Hematopoietic multipotent progenitor cell treated with erythropoietin and hydrocortisone succinate and interleukin-3 and kit ligand, for 4 days (in vitro differentiated cells): ENCODE results near the gene TMEM221.

Source experiments
- DNase-seq: peaks from one replicate; pipeline ENCODE4 v3.0.0-alpha.2; 2015

Gene TMEM221

GRCh38 chr19:17436874-17437267 is 11.6 kb downstream of the TMEM221 start:
- no peak for DNase-seq

DNA sequence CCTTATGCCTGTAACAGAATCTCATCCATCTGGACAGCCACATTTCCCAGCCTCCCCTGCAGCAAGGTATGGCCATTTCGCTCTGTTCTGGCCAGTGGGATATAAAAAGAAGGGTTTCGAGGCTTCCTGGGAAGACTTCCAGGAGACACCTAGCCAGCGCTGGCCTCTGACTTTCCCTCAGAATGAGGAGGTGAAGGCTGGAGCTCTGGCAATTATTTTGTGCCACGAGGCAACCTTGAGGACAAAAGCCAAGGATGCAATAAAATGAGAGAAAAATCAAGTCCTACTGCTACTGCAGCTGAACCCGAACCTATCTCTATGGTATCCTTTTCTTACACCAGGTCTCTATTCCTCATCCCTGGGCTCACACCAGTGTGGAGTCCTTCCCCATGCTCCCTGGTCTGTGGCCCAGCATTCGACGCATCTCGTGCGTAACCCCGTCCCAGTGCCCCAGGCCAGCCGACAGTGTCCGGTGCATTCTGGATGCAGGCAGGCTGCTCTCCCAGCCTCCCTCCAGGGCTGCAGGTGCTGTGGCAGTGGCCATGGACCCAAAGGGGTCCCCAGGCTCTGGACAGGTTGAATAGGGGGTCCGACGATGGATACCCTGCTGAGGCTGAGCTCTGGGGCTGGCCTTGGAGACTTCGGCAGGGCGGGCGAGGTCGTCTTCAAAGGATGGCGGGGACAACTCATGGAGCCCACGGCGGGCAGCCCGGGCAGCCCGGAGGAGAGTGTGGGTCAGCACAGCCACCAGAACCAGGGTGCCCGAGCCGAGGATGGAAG is 12.2 kb downstream of the TMEM221 start:
- DNase-seq = no peak

- DNase-seq = no peak
Observed at GRCh38 chr19:17435218-17435617, 13.2 kb downstream of the TMEM221 start.

- no peak for DNase-seq
Observed at GRCh38 chr19:17431417-17431816, 17.1 kb downstream of the TMEM221 start.

GRCh38 chr19:17429641-17430113 is 18.8 kb downstream of the TMEM221 start:
- no peak for DNase-seq

DNA sequence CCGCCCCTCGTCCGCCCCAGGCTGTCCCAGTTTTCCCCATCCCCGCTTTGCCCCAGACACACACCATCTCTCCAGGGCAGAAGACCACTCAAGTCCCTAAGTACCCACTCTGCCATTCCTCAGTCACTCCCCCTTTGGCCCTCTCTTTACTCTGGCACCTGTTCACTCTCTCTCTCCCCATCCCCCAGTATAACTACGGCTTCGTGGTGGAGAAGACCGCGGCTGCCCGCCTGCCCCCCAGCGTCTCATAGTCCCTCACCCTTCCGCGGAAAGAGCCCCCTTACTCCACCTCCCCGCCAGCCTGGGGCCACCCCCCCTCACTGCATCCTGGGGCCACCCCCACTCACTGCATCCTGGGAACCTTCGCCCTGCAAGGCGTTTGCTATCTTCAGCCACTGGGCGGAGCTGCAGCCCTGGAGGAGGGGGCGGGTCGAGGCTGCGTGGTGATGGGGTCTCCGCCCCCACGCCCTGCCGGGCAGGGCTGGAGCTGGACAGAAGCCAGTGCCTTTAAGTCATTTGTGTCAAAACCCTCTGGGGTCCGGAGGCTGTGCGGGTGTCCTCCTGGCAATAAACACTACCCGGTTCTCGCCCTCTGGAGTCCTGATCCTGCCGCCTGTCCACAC is 23.6 kb downstream of the TMEM221 start:
- peak; percentile 86 for DNase-seq

- no peak for DNase-seq
Observed at GRCh38 chr19:17423429-17424208, 24.8 kb downstream of the TMEM221 start.

DNA sequence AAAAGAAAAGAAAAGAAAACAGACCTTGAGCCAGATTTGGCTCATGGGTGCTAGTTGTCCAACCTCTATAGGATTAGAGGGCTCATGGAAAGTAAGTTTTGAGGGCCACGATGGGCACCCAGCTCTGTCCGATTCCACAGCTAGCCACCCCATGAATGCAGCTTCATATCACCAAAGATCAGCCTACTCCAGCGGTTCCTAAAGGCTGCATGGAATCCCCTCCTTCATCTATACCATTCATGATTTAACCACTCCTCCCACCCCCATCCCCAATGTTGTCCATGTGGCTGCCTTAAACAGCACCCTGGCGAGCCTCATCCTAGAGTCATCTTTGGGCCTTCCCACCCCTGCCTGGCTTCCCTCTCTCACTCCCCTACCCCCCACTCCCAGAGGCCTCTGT is 26.5 kb downstream of the TMEM221 start:
- no peak for DNase-seq

- DNase-seq = peak; percentile 83
Observed at GRCh38 chr19:17420475-17420924, 28.0 kb downstream of the TMEM221 start.

DNA sequence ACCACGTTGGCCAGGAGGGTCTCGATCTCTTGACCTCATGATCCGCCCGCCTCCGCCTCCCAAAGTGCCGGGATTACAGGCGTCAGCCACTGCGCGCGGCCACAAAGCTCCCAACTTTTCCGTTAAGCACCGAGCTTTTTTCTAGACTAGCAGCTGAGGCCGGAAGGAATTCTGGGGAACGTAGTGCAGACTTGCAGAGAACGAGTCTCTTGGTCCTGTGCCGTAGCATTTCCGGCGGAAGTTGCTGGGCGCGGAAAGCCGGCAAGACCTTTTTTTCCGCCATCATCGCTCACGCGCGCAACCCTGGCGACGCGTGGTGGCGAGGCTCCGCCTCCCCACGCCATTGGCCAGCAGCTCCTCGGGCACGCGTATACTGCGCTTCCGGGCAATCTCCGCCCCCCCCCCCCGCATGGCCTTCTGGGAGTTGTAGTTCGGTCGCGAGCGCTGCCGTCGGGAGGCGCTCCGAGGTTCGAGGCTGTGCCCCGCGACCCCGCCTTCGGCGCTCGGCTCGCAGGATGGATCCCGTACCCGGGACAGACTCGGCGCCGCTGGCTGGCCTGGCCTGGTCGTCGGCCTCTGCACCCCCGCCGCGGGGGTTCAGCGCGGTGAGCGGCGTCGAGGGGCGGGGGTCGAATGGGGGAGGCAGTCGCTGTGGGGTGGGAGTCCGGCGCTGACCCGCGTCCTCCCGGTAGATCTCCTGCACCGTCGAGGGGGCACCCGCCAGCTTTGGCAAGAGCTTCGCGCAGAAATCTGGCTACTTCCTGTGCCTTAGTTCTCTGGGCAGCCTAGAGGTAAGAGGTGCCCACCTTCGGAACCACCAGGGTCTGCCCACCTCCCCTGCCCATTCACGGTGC is 28.6 kb downstream of the TMEM221 start, which contains the start of gene MVB12A:
MVB12A (plus strand) TSS at position 427 of the 854 bp plus-strand sequence; CDS start at position 516, 89 bp downstream.
- peak; percentile 99 for DNase-seq

- no peak for DNase-seq
Observed at GRCh38 chr19:17419154-17419620, 29.3 kb downstream of the TMEM221 start.

- no peak for DNase-seq
Observed at GRCh38 chr19:17418710-17419109, 29.8 kb downstream of the TMEM221 start.

GRCh38 chr19:17415121-17415520 is 33.3 kb downstream of the TMEM221 start:
- no peak for DNase-seq

DNA sequence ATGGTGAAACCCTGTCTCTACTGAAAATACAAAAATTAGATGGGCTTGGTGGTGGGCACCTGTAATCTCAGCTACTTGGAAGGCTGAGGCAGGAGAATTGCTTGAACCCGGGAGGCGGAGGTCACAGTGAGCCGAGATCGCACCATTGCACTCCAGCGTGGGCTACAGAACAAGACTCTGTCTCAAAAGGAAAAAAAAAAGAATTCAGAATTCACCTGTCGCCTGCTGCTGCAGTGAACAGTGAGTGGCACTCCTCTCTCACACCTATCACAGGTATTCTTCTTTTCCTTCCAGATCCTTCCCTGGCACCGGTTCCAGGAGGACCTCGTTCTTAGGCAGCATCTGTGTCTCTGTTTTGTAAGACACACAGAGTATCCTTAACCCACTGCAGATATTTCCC is 34.4 kb downstream of the TMEM221 start:
- DNase-seq = no peak

DNA sequence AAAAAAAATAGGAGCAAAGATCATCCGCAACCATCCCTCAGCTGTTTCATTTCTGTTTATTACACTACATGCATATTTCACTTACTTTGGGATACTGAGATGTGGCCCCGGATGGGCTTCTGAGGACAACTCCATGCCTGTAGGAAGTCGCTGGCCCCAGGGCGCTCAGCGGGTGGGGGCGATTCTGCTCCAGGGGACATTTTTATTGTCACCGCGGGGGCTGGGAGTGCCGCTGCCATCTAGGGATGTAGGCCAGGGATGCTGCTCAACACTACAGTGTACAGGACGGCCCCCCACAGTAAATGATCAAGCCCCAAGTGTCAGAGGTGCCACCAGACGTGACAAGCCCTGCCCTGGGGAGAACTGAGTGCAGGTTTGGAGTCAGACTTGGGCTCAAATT is 36.7 kb downstream of the TMEM221 start:
- no peak for DNase-seq

DNA sequence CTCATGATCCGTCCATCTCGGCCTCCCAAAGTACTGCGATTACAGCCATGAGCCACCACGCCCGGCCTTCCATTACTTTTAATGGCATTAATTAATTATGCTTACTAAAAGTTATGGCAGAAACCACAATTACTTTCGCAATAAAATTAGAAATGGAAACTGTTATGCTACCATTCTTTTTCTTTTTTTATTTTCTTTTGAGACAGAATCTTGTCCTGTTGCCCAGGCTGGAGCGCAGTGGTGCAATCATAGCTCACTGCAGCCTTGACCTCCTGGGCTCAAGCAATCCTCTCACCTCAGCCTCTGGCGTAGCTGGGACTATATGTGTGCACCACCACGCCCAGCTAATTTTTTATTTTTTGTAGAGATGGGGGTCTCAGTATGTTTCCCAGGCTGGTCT is 38.5 kb downstream of the TMEM221 start:
- no peak for DNase-seq

GRCh38 chr19:17406887-17407196 is 41.6 kb downstream of the TMEM221 start:
- DNase-seq = no peak

GRCh38 chr19:17406046-17406886 is 42.2 kb downstream of the TMEM221 start:
- DNase-seq = peak; percentile 93

GRCh38 chr19:17405250-17406045 is 43.0 kb downstream of the TMEM221 start, which contains the start of gene BST2:
Gene BST2 (minus strand): TSS chr19:17405630. CDS start chr19:17405575, 55 bp downstream.
- DNase-seq = peak; percentile 91

DNA sequence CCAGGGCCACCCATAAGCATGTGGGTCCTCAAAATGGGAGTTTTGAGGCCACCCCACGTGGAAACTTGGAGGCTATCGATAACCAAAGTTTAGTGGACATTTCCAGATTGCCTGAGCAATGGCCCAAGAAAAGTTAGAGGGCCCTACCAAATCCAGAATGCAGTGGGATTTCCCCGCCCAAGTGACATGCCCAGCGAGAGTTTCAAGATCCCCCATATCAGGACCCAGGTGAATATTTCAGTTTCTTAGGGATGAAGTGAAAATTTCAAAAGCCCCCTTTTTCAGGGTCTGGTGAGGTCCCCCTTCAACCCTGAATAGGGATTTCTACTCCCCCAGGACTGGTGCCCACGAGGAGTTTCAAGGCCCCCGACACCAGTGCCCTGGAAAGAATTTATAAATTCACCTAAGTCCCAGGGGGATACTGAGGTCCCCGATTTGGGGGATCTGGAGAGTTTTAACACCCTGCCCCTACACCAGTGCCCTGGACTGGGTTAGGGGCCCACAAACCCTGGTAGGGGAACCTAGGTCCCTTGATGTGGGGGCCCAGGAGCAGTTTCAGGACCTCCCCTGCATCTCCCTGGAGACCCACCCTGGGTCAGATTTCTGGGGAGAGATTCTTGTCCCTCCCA is 43.7 kb downstream of the TMEM221 start:
- DNase-seq = no peak
